HL-60/S4 treated with phorbol 12-myristate 13-acetate at 8.2 ng/mL for 4 days and 3 days (cell line): ENCODE results near the gene ANP32B.
"Not testable (repeated sequence)": the region's sequence is repeated elsewhere in the genome, so short reads cannot be mapped to it uniquely, and the experiment has no call there.

Source experiments
- in situ Hi-C: fragments of 300-500 bp; cut with MboI; formaldehyde crosslinking; loops from 2 replicates; pipeline ENCODE4 v1.15.0; 2022; ENCODE audit warnings: low sequenced_read_pairs

ANP32B gene

DNA sequence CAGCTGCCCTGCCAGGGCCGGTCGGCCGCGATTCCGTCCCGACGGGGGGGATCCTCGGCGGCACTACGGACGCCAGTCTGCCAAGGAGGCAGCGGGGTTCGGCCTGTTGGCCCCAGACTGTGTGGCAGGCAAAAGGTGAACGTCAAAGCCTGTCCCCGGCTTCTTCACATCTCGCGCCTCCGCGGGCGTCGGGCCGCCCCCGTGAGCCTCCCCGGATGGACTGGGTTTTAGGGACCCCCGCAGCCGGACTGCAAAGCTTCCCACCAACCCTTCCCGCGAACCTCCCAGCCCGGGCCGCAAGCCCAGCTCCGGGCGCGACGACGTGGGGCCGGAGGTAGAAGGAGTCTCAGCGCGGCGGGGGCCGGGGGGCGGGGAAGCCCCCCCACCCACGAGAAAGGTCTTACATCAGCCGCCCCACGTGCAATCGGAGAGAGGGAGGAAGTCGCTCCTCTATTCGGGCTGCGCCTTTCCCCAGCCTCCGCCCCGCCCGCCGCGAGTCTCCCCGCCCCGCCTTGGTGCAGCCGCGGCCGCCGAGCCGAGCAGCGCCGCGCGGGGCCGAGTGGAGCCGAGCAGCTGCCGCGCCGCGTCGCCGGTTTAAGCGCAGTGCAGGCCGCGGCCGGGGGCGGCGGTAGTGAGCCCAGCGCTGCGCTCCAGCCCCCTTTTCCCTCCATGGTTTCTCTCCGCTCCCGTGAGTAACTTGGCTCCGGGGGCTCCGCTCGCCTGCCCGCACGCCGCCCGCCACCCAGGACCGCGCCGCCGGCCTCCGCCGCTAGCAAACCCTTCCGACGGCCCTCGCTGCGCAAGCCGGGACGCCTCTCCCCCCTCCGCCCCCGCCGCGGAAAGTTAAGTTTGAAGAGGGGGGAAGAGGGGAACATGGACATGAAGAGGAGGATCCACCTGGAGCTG is at the start of gene ANP32B:
Gene ANP32B (plus strand): TSS at position 659 of the 906 bp plus-strand sequence. CDS start 215 bp downstream, at position 874.
- in situ Hi-C loops: no loop called here

GRCh38 chr9:97934321-97935115 is 48.6 kb upstream of the ANP32B start:
- in situ Hi-C loops: no loop called here

- in situ Hi-C loops: no loop called here
Observed at GRCh38 chr9:97935276-97935675, 47.9 kb upstream of the ANP32B start.

- in situ Hi-C loops: no loop called here
Observed at GRCh38 chr9:97936998-97937397, 46.1 kb upstream of the ANP32B start.

- in situ Hi-C loops: no loop called here
Observed at GRCh38 chr9:97938081-97938644, 45.0 kb upstream of the ANP32B start, which contains the start of gene HEMGN. HEMGN (minus strand) TSS chr9:97938172; CDS start chr9:97938136, 36 bp downstream.

- in situ Hi-C loops: no loop called here
Observed at GRCh38 chr9:97940233-97940632, 42.9 kb upstream of the ANP32B start.

DNA sequence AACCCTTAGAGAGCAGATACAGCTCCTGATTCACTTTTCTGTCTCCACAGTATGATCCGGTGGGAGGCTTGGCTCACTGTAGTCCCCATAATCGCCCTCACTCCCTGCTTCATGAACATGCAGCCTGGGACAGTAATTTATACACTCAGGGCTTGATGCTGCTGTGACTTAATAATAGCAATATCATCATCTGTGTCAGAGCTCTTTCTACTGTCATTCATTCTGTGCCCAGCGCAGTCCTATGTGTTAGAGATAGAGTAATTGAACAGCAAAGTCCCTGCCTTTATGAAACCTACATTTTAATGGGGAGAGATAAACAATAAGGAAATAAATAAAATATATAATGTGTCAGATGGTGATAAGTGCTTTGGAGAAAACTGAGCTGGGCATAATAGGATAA is 42.4 kb upstream of the ANP32B start:
- in situ Hi-C loops: no loop called here

DNA sequence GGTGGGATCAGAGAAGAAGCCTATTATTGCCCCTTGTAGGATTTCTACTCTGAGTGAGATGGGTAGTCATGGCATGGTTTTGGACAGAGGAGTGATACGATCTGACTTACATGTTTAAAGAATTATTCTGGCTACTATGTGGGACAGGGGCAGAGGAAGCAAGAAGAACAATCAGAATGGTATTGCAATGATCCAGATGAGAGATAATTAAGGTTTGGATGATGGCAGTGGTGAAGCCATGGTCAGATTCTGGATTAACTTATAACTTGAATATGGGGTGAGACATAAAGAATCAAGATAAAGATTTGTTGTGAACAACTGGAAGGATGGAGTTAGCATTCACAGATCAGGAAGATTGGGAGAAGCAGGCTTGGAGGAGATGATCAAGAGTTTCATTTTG is 41.8 kb upstream of the ANP32B start:
- in situ Hi-C loops: no loop called here

DNA sequence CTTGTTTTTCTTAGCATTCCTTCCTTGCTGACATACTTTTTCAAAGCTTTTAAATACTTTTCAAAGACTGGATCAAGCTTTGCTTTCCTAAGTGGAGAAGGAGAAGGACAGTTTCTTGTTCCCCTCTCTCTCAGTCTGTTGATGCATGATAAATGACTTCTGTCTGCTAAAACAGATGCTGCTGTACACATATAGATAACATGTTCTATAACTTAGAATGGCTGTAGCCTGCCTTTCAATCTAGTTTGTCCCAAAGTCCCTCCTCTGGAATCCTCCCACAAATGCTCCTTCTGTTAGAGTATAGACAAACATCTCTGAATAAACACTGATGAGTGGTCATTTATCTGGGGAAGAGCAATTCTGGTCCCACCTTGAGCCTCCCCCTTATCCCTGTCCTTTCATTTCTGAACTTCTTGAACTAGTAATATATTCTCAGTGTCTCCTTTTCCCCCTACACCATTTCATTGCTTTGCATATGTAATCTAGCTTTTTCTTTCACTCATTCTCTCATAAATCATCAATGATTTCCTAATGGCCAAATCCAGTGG is 39.8 kb upstream of the ANP32B start:
- in situ Hi-C loops: no loop called here

DNA sequence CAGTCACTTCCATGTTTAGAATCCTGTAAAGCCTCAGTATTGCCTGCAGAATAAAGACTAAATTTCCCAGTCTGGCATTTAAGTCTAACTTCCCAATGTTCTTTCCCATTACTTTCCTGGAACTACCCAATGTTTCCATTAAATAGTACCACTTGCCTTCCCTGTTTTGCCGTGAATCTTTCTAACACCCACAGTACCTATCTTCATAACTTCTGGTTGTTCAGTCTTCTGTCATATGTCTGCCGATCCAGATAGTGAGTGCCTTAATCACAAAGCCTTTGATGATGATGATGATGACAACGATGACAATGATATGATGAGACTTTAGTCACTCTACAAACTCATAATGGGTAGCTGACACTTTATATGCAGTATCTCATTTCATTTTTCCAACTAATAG is 38.5 kb upstream of the ANP32B start:
- in situ Hi-C loops: no loop called here

DNA sequence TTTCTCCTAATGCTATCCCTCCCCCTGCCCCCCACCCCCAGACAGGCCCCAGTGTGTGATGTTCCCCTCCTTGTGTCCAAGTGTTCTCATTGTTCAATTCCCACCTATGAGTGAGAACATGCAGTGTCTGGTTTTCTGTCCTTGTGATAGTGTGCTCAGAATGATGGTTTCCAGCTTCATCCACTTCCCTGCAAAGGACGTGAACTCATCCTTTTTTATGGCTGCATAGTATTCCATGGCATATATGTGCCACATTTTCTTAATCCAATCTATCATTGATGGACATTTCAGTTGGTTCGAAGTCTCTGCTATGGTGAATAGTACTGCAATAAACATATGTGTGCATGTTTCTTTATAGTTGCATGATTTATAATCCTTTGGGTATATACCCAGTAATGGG is 37.7 kb upstream of the ANP32B start:
- in situ Hi-C loops: not testable (repeated sequence)

GRCh38 chr9:97947094-97947493 is 36.0 kb upstream of the ANP32B start:
- in situ Hi-C loops: not testable (repeated sequence)

- in situ Hi-C loops: not testable (repeated sequence)
Observed at GRCh38 chr9:97950873-97951272, 32.3 kb upstream of the ANP32B start.

- in situ Hi-C loops: no loop called here
Observed at GRCh38 chr9:97954550-97954989, 28.6 kb upstream of the ANP32B start.

DNA sequence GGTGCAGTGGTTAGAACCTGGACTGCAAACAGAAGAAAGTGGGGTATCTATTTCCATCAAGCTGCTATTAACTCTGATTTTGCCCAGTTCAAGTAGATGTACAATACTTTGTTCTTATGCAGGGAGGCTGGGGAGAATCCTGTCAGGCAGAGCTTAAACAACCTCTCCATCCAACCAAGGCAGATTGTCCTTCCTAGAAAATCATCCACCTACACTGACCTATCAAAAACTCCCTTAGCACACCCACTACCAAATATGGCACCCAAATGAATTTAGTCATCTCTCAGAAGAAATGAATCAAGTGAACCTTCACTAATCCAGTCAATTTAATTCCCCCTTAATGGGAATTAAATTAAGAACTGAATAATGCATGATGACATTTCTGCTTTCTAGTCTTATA is 26.8 kb upstream of the ANP32B start:
- in situ Hi-C loops: no loop called here

- in situ Hi-C loops: no loop called here
Observed at GRCh38 chr9:97958812-97959511, 24.2 kb upstream of the ANP32B start.

DNA sequence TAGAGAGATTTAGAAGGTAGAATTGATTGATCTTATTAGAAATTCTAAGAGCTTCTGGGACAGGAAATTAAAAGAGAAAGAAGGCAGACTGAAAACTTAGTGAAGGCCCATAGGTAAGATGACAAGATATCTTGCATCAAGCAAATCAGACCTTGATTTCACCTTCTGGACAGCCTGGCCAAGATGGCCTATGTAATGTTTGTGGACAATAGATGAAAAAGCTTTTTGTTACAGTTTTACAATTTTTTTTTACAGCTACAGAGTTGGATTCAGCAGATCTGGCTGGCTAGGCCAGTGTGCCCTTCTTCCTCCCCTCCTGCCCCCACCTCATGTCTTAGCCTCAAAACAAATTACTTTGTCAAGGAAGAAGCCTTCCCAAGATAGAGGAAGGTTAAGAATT is 23.6 kb upstream of the ANP32B start:
- in situ Hi-C loops: no loop called here

DNA sequence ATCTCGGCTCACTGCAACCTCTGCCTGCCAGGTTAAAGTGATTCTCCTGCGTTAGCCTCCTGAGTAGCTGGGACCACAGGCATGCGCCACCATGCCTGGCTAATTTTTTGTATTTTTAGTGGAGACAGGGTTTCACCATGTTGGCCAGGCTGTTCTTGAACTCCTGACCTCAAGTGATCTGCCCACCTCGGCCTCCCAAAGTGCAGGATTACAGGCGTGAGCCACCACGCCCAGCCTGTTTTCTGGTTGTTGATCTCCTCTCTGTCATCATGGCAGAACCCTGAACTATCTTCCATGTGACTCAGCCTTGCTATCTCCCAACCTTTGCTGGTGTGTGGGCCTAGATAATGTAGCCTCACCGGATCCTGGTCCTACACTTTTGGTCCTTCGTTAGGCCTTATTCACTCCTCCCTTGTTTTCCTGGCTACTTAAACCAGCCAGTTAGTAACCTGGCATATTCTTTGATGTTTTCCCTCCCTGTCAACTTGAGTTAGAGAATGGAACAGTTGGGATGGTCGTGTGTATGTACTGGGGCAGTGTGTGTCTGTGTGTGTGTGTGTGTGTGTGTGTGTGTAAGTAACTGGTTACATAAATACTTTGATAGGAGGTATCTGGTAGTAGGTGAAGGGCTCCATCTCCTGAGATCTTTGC is 22.3 kb upstream of the ANP32B start:
- in situ Hi-C loops: not testable (repeated sequence)

DNA sequence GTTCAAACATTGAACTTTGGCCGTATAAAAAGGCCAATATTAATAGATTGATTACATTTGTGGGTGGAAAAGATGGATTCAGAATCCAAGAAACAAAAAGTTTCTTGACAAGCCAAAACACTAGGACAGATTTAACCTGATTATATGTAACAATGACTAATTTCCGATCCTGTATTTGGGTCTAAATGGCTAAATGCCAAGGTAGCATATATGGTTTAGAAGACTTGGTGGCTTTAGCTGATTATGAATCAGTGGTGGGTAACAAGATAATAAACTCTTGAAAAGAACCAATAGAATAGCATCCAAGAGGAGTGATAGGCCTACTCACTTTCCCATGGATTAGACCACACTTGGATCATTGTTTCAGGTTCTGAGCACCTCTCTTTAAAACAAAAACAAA is 21.8 kb upstream of the ANP32B start:
- in situ Hi-C loops: no loop called here

DNA sequence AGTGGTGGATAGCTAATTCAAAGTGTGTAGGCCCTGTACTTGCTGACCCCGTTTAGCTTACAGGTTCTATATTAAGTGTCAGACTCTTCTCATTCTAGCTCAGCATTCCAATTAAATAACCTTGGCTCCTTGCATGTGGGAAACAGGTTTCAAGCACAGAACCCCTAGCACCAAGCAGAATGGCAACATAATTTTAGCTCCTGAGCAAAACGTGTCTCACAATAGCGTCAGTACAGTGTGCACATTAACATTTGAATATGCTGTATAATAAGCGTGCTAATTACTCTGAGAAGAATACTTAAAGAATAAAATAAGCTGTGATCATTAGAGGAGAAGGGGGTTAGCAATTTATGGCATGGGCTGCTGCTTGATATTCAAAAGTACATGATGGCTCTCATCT is 21.0 kb upstream of the ANP32B start:
- in situ Hi-C loops: no loop called here
